ENCODE measurements around the gene HOXA7.
A peak's percentile ranks its signal among the peaks of the same experiment; 100 is the strongest.

Gene HOXA7

GRCh38 chr7:27182285-27182841 lies 25.9 kb upstream of the HOXA7 start:
- Histone ChIP-seq H3F3A (ENCODE audit: insufficient read depth, low read length) (no peaks in the 10 kb centered on the region), H3K9ac (ENCODE audit: low read length) (no peak overlapping the region), H3K4me2 (ENCODE audit: low read depth, low read length) (no peak overlapping the region), H4K20me1 (ENCODE audit: insufficient read depth, low read length) (no peaks in the 10 kb centered on the region), H3K4me1 (ENCODE audit: low read length) (no peaks in the 10 kb centered on the region), H3K27ac (ENCODE audit: low read length) (no peak overlapping the region), H3K36me3 (replicated peaks; ENCODE audit: insufficient read depth, low read length) (no peaks in the 10 kb centered on the region), H3K9me2 (replicated peaks; ENCODE audit: insufficient read depth, low read length) (no peaks in the 10 kb centered on the region), H3K27me3 (replicated peaks; ENCODE audit: insufficient read depth, low read length) (peaks cover 72% of the 10 kb centered on the region), H3K79me2 (ENCODE audit: low read length) (no peaks in the 10 kb centered on the region), H3K4me3 (ENCODE audit: low read length) (no peak overlapping the region), H3K9me3 (replicated peaks; ENCODE audit: insufficient read depth, low read length) (no peaks in the 10 kb centered on the region), H2AFZ (ENCODE audit: low read length) (no peak overlapping the region)
- TF ChIP-seq CTCF (IDR thresholded peaks at IDR 0.05; ENCODE audit: low read length) (no peak), EZH2phosphoT487 (IDR thresholded peaks at IDR 0.05; ENCODE audit: low read length) (no peak), EZH2 (optimal IDR thresholded peaks at IDR 0.05; ENCODE audit: low read depth, low read length) (no peak)
- no peak for DNase-seq

GRCh38 chr7:27181795-27182275 lies 25.4 kb upstream of the HOXA7 start:
- TF ChIP-seq EZH2phosphoT487 (IDR thresholded peaks at IDR 0.05; ENCODE audit: low read length): no peak
- no peak overlapping the region for H3K4me3 ChIP-seq (ENCODE audit: low read length)
- no peak overlapping the region for H3K9ac ChIP-seq (ENCODE audit: low read length)
- H3K4me1 ChIP-seq (ENCODE audit: low read length): no peaks in the 10 kb centered on the region
- no peak overlapping the region for H3K27ac ChIP-seq (ENCODE audit: low read length)
- H2AFZ ChIP-seq (ENCODE audit: low read length): no peak overlapping the region
- no peaks in the 10 kb centered on the region for H3K9me2 ChIP-seq (replicated peaks; ENCODE audit: insufficient read depth, low read length)
- no peaks in the 10 kb centered on the region for H4K20me1 ChIP-seq (ENCODE audit: insufficient read depth, low read length)
- H3F3A ChIP-seq (ENCODE audit: insufficient read depth, low read length): no peaks in the 10 kb centered on the region
- H3K9me3 ChIP-seq (replicated peaks; ENCODE audit: insufficient read depth, low read length): no peaks in the 10 kb centered on the region
- H3K79me2 ChIP-seq (ENCODE audit: low read length): no peaks in the 10 kb centered on the region
- no peak for DNase-seq
- H3K36me3 ChIP-seq (replicated peaks; ENCODE audit: insufficient read depth, low read length): no peaks in the 10 kb centered on the region
- no peak overlapping the region for H3K4me2 ChIP-seq (ENCODE audit: low read depth, low read length)
- peaks cover 66% of the 10 kb centered on the region for H3K27me3 ChIP-seq (replicated peaks; ENCODE audit: insufficient read depth, low read length)

- Histone ChIP-seq H3K9me3 (replicated peaks; ENCODE audit: insufficient read depth, low read length) (no peaks in the 10 kb centered on the region), H3K4me3 (ENCODE audit: low read length) (no peak overlapping the region), H3K4me1 (ENCODE audit: low read length) (no peaks in the 10 kb centered on the region), H3K9ac (ENCODE audit: low read length) (no peak overlapping the region), H2AFZ (ENCODE audit: low read length) (no peak overlapping the region), H3K79me2 (ENCODE audit: low read length) (no peaks in the 10 kb centered on the region), H3K4me2 (ENCODE audit: low read depth, low read length) (no peak overlapping the region), H3K27me3 (replicated peaks; ENCODE audit: insufficient read depth, low read length) (peaks cover 60% of the 10 kb centered on the region), H3K27ac (ENCODE audit: low read length) (no peak overlapping the region), H4K20me1 (ENCODE audit: insufficient read depth, low read length) (no peaks in the 10 kb centered on the region), H3K9me2 (replicated peaks; ENCODE audit: insufficient read depth, low read length) (no peaks in the 10 kb centered on the region), H3F3A (ENCODE audit: insufficient read depth, low read length) (no peaks in the 10 kb centered on the region), H3K36me3 (replicated peaks; ENCODE audit: insufficient read depth, low read length) (no peaks in the 10 kb centered on the region)
- no peak for TF ChIP-seq EZH2phosphoT487 (IDR thresholded peaks at IDR 0.05; ENCODE audit: low read length)
- DNase-seq: no peak
Measured at GRCh38 chr7:27180431-27181420, 24.3 kb upstream of the HOXA7 start.

- no peaks in the 10 kb centered on the region for H4K20me1 ChIP-seq (ENCODE audit: insufficient read depth, low read length)
- H3K4me1 ChIP-seq (ENCODE audit: low read length): no peaks in the 10 kb centered on the region
- no peaks in the 10 kb centered on the region for H3K9me2 ChIP-seq (replicated peaks; ENCODE audit: insufficient read depth, low read length)
- H3K4me2 ChIP-seq (ENCODE audit: low read depth, low read length): peak overlapping the region; percentile 8; the same call in 1 of the 2 replicates
- no peaks in the 10 kb centered on the region for H3K9me3 ChIP-seq (replicated peaks; ENCODE audit: insufficient read depth, low read length)
- no peaks in the 10 kb centered on the region for H3K79me2 ChIP-seq (ENCODE audit: low read length)
- no peak overlapping the region for H3K27ac ChIP-seq (ENCODE audit: low read length)
- no peaks in the 10 kb centered on the region for H3F3A ChIP-seq (ENCODE audit: insufficient read depth, low read length)
- TF ChIP-seq EZH2 (optimal IDR thresholded peaks at IDR 0.05; ENCODE audit: low read depth, low read length) (no peak), CTCF (IDR thresholded peaks at IDR 0.05; ENCODE audit: low read length) (peak; percentile 49)
- H3K36me3 ChIP-seq (replicated peaks; ENCODE audit: insufficient read depth, low read length): no peaks in the 10 kb centered on the region
- no peak for DNase-seq
- H3K4me3 ChIP-seq (ENCODE audit: low read length): no peak overlapping the region
- H2AFZ ChIP-seq (ENCODE audit: low read length): no peak overlapping the region
- peaks cover 60% of the 10 kb centered on the region for H3K27me3 ChIP-seq (replicated peaks; ENCODE audit: insufficient read depth, low read length)
- H3K9ac ChIP-seq (ENCODE audit: low read length): no peak overlapping the region
Measured at GRCh38 chr7:27179503-27180430, 23.3 kb upstream of the HOXA7 start.
